GM12874 (cell line): ENCODE results near the gene METTL6.
A peak's percentile ranks its signal among the peaks of the same experiment; 100 is the strongest.

ENCODE experiments used
- CTCF ChIP-seq: IDR thresholded peaks from 2 replicates; pipeline ENCODE4 v1.5.1; 2011; ENCODE audit warnings: low read depth, mild to moderate bottlenecking, control low read depth, low read length, moderate library complexity; ENCODE audit not compliant: insufficient read depth

Gene METTL6

GRCh38 chr3:15420871-15421270 lies 6.5 kb downstream of the METTL6 start:
- TF ChIP-seq CTCF = no peak

GRCh38 chr3:15409774-15410173 lies 17.6 kb downstream of the METTL6 start:
- TF ChIP-seq CTCF = no peak

GRCh38 chr3:15409239-15409638 lies 18.1 kb downstream of the METTL6 start:
- TF ChIP-seq CTCF = no peak

- peak; percentile 33; the same call in 1 of the 2 replicates for TF ChIP-seq CTCF
These were observed 21.8 kb downstream of the METTL6 start for GRCh38 chr3:15405448-15406050.

- TF ChIP-seq CTCF = no peak
These were observed 22.6 kb downstream of the METTL6 start for GRCh38 chr3:15404767-15405166.

- TF ChIP-seq CTCF = no peak
These were observed 23.4 kb downstream of the METTL6 start for GRCh38 chr3:15403965-15404364.

- no peak for TF ChIP-seq CTCF
These were observed 23.8 kb downstream of the METTL6 start for GRCh38 chr3:15403495-15403894.

GRCh38 chr3:15401936-15402335 lies 25.4 kb downstream of the METTL6 start:
- TF ChIP-seq CTCF = no peak
